PC-3 (cell line): ENCODE data around the gene PRDM12.

Source experiments
- EZH2 ChIP-seq: fragments of 300-600 bp; sonication (generic); IDR thresholded peaks from one replicate; pipeline ENCODE4 v1.6.1; 2017; ENCODE audit warnings: antibody characterized with exemption, mild to moderate bottlenecking, low read length; ENCODE audit not compliant: unreplicated experiment
- EZH2phosphoT487 ChIP-seq: fragments of 300-600 bp; sonication (generic); IDR thresholded peaks from 2 replicates; pipeline ENCODE4 v1.6.1; 2018; ENCODE audit warnings: mild to moderate bottlenecking, antibody characterized with exemption, low read length, borderline replicate concordance
- TF ChIP-seq, protein P1 (sequence below): fragments of 300-600 bp; sonication (generic); conservative IDR thresholded peaks from 2 replicates; pipeline ENCODE4 v1.5.1; 2017; ENCODE audit warnings: antibody characterized with exemption, low read depth, mild to moderate bottlenecking, low read length

DNA sequence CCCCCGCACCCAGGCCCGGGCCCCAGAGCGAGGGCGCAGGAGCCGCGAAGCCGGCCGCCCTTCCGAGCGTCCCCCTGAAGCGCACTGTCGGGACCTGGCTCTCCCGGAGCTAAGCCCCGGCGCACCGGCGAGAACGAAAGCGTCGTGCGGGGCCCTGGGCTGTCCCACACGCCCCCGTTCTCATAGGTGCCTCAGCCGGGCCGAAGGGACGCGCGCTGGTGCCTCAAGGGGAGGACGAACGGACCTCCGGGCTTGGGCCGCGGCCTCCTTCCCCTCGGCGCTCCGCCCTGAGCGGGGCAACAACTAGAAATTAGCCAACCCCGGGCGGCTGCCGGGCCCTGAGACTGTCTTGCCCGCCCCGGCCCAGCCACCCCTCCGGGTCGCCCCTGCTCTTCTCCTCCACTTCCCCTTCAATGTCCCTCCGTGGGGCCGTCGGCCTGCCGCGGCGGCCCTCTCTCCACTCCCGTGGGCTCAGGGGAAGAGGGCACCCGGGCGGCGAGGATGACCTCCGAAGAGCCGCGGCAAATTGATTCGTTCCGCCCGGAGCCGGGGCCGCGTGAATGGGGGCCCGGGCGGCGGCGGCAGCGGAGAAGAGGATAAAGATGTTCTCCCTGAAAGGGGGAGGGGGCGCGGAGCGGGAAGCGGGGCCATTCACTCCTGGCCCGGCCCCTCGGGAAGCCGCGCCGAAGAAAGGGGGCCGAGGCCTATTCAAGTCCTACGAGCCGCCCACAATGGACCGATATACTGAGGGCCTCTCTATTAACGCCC, 3.5 kb upstream of the PRDM12 start:
- TF ChIP-seq EZH2 (no peak), EZH2phosphoT487 (no peak)
- TF ChIP-seq, protein P1, sequence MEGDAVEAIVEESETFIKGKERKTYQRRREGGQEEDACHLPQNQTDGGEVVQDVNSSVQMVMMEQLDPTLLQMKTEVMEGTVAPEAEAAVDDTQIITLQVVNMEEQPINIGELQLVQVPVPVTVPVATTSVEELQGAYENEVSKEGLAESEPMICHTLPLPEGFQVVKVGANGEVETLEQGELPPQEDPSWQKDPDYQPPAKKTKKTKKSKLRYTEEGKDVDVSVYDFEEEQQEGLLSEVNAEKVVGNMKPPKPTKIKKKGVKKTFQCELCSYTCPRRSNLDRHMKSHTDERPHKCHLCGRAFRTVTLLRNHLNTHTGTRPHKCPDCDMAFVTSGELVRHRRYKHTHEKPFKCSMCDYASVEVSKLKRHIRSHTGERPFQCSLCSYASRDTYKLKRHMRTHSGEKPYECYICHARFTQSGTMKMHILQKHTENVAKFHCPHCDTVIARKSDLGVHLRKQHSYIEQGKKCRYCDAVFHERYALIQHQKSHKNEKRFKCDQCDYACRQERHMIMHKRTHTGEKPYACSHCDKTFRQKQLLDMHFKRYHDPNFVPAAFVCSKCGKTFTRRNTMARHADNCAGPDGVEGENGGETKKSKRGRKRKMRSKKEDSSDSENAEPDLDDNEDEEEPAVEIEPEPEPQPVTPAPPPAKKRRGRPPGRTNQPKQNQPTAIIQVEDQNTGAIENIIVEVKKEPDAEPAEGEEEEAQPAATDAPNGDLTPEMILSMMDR = no peak
